Measurements from ENCODE around the gene RNF215.

The RNF215 gene

GRCh38 chr22:30397656-30398635 is 10.7 kb upstream of the RNF215 start:
- no peak for DNase-seq (ENCODE audit: low read depth, low spot score)

- DNase-seq (ENCODE audit: low read depth, low spot score) = no peak
Measured at GRCh38 chr22:30396871-30397655, 9.9 kb upstream of the RNF215 start, which contains the start of gene SEC14L2. TSS of gene SEC14L2 (plus strand) at chr22:30397018. CDS start at chr22:30397117, 99 bp downstream.

- DNase-seq (ENCODE audit: low read depth, low spot score) = no peak
Measured at GRCh38 chr22:30393885-30394284, 6.7 kb upstream of the RNF215 start.

GRCh38 chr22:30393322-30393680 is 6.1 kb upstream of the RNF215 start:
- no peak for DNase-seq (ENCODE audit: low read depth, low spot score)

GRCh38 chr22:30392661-30393321 is 5.6 kb upstream of the RNF215 start:
- DNase-seq (ENCODE audit: low read depth, low spot score) = no peak

- peak; percentile 59 for DNase-seq (ENCODE audit: low read depth, low spot score)
Measured at GRCh38 chr22:30390974-30391691, 3.9 kb upstream of the RNF215 start.

GRCh38 chr22:30386608-30386959 is 627 bp downstream of the RNF215 start:
- DNase-seq (ENCODE audit: low read depth, low spot score) = no peak

- no peak for DNase-seq (ENCODE audit: low read depth, low spot score)
Measured at GRCh38 chr22:30385942-30386341, 1.3 kb downstream of the RNF215 start.

GRCh38 chr22:30383061-30383460 is 4.2 kb downstream of the RNF215 start:
- no peak for DNase-seq (ENCODE audit: low read depth, low spot score)

GRCh38 chr22:30382340-30382739 is 4.9 kb downstream of the RNF215 start:
- no peak for DNase-seq (ENCODE audit: low read depth, low spot score)

GRCh38 chr22:30381264-30381663 is 5.9 kb downstream of the RNF215 start:
- no peak for DNase-seq (ENCODE audit: low read depth, low spot score)

GRCh38 chr22:30380011-30380410 is 7.2 kb downstream of the RNF215 start:
- DNase-seq (ENCODE audit: low read depth, low spot score) = no peak

GRCh38 chr22:30375312-30375849 is 11.8 kb downstream of the RNF215 start:
- no peak for DNase-seq (ENCODE audit: low read depth, low spot score)

- DNase-seq (ENCODE audit: low read depth, low spot score) = no peak
Measured at GRCh38 chr22:30373331-30374325, 13.6 kb downstream of the RNF215 start.

GRCh38 chr22:30372915-30373314 is 14.3 kb downstream of the RNF215 start:
- no peak for DNase-seq (ENCODE audit: low read depth, low spot score)

GRCh38 chr22:30371981-30372380 is 15.2 kb downstream of the RNF215 start:
- no peak for DNase-seq (ENCODE audit: low read depth, low spot score)

GRCh38 chr22:30371321-30371720 is 15.9 kb downstream of the RNF215 start:
- DNase-seq (ENCODE audit: low read depth, low spot score) = no peak

- no peak for DNase-seq (ENCODE audit: low read depth, low spot score)
Measured at GRCh38 chr22:30370641-30371230, 16.5 kb downstream of the RNF215 start.

- no peak for DNase-seq (ENCODE audit: low read depth, low spot score)
Measured at GRCh38 chr22:30368420-30368819, 18.8 kb downstream of the RNF215 start.
